HCEC 1CT (cell line): ENCODE results near the gene LRIG1.

Source experiments
- DNase-seq: peaks from one replicate; pipeline ENCODE4 v3.0.0-alpha.2; 2017

Gene LRIG1, protein sequence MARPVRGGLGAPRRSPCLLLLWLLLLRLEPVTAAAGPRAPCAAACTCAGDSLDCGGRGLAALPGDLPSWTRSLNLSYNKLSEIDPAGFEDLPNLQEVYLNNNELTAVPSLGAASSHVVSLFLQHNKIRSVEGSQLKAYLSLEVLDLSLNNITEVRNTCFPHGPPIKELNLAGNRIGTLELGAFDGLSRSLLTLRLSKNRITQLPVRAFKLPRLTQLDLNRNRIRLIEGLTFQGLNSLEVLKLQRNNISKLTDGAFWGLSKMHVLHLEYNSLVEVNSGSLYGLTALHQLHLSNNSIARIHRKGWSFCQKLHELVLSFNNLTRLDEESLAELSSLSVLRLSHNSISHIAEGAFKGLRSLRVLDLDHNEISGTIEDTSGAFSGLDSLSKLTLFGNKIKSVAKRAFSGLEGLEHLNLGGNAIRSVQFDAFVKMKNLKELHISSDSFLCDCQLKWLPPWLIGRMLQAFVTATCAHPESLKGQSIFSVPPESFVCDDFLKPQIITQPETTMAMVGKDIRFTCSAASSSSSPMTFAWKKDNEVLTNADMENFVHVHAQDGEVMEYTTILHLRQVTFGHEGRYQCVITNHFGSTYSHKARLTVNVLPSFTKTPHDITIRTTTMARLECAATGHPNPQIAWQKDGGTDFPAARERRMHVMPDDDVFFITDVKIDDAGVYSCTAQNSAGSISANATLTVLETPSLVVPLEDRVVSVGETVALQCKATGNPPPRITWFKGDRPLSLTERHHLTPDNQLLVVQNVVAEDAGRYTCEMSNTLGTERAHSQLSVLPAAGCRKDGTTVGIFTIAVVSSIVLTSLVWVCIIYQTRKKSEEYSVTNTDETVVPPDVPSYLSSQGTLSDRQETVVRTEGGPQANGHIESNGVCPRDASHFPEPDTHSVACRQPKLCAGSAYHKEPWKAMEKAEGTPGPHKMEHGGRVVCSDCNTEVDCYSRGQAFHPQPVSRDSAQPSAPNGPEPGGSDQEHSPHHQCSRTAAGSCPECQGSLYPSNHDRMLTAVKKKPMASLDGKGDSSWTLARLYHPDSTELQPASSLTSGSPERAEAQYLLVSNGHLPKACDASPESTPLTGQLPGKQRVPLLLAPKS

GRCh38 chr3:66500576-66501482 lies at the start of gene LRIG1:
Gene LRIG1 (minus strand): TSS chr3:66501022. CDS start chr3:66500407, 615 bp downstream.
- DNase-seq: peak; percentile 99

DNA sequence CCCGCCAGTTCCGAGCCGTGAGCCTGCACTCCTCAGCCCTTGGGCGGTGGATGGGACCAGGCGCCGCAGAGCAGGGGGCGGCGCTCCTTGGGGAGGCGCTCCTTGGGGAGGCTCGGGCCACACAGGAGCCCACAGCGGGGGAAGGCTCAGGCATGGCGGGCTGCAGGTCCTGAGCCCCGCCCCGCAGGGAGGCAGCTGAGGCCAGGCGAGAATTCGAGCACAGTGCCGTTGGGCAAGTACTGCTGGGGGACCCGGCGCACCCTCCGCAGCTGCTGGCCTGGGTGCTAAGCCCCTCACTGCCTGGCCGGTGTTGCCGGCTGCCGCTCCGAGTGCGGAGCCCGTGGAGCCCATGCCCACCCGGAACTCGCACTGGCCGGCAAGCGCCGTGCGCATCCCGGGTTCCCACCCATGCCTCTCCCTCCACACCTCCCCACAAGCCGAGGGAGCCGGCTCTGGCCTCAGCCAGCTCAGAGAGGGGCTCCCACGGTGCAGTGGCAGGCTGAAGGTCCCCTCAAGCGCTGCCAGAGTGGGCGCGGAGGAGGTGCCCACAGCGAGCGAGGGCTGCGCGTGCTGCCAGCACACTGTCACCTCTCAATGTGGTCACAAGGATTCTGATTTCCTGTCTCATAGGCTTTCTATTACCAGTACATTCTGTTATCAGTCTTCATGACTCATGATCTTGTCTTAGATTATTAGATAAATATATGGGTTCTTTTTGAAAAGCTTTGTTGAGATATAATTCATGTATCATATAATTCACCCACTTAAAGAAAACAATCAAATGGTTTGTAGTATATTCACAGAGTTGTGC lies 44.0 kb upstream of the LRIG1 start:
- DNase-seq: no peak

GRCh38 chr3:66542153-66542552 lies 41.3 kb upstream of the LRIG1 start:
- no peak for DNase-seq

DNA sequence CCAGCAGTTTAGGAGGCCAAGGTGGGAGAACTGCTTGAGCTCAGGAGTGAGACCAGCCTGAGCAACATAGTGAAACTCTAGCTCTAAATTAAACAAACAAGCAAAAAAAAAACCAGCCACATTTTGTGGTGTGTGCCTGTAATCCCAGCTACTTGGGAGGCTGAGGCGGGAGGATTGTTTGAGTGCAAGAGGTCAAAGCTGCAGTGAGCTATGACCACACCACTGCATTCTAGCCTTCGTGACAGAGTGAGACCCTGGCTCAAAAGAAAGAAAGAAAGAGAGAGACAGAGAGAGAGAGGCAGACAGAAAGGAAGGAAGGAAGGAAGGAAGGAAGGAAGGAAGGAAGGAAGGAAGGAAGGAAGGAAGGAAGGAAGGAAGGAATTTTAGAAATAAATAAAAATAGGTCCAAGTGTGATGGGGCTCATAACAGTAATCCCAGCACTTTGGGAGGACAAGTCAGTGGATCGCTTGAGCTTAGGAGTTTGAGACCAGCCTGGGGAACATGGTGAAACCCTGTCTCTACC lies 38.7 kb upstream of the LRIG1 start:
- no peak for DNase-seq

DNA sequence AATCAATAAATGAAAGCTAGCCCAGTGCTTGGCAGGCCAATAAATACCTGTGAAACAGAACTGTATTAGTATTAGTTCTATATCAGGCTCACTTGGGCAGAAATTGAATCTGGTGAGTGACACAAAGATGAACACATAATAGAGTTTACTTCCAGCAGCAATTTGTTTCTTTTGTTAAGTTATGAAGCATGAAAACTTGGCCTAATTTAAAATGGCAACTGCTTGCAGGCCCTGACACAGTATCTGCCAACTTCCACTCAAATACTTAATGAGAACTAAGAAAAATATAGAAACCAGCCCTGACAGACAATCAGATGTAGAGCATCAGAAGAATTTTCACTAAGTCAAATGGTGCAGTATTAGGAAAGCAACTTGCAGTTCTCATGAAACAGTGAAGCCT lies 37.6 kb upstream of the LRIG1 start:
- no peak for DNase-seq

DNA sequence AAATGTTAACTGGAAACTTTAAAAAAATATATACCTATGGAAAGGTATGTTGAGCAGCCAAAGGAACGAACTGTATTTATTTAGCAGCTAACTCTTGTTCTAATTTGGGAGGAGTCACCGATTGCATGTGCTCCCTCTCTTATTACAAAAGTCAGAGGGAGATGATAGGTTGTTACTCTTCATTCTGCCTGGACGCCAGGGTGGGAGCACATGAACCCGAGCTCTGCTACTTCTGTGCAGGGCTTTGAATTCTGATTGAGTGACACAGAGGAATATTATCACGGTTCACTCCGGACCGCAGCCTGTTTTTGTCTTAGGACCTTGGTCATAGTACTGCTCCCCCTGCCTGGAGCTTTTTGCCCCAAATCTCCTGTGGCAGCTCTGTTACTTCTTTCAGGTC lies 36.9 kb upstream of the LRIG1 start:
- DNase-seq: no peak

DNA sequence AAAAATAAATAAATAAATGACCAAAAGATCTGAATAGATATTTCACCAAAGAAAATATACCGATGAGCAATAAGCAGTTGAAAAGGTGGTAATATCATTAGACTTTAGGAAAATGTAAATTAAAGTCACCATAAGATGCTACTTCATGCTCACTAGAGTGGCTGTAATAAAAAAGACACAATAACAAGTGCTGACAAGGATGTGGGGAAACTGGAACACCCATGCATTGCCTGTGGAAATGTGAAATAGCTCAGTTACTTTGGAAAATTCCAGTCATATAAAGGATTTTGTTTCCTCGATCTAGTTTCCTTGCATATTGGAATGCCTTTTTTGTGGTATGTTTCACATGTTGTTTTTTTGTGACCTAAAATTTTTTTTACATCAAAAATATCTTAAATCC lies 36.0 kb upstream of the LRIG1 start:
- no peak for DNase-seq

GRCh38 chr3:66534304-66534845 lies 33.6 kb upstream of the LRIG1 start:
- no peak for DNase-seq

DNA sequence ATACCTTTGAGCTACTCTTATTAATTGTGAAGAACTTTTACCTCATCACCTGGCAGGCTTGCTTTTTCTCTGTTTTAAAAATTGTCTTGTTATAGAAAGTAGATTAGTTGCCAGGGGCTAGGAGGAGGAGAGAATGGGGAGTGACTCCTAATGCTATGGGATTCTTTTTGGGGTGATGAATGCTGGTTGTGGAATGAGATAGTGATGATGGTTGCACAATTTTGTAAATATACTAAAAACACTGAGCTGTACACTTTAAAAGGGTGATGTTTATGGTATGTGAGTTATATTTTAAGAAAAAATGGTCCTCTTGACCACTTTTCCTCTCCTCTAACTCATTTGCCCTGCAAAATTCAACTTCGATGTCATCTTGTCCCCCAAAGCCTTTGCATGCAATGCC lies 31.8 kb upstream of the LRIG1 start:
- no peak for DNase-seq

DNA sequence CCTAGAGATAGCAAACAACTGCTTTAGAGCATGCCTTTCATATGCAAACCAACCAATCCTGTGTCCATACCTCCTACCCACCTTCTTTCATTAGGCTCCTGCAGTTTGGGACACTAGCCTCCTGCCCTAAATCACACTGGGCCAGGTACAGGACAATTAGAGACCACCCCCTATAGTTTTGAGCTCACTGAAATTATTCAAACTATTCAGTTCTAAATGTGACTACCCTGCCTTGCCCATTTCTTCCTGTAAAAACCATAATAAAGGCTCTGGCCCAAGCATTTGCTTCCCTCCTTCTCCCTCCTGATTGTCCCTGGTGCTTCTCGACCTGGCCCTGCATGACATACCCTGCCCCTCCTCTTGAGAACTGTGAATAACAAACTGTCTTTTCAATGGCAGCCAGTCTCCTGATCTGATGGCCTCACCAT lies 31.4 kb upstream of the LRIG1 start:
- no peak for DNase-seq

DNA sequence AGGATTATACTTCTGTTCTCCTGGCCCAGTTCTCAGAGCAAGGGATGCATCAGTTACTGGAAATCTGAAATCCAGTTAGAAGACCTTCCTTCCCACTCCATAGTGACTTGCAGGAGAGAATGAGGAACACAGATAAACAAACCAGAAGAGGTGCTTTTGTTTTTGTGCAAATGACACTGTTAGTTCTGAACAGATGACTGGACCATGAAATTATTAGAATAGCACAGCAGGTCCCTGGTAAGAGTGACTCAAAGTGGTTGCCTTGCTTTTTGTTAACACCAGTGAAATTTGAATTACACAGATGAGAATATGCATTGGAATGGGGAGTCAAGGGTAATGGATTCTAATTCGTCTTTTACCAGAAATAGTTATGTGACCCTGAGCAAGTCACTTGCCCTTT lies 30.4 kb upstream of the LRIG1 start:
- DNase-seq: no peak

DNA sequence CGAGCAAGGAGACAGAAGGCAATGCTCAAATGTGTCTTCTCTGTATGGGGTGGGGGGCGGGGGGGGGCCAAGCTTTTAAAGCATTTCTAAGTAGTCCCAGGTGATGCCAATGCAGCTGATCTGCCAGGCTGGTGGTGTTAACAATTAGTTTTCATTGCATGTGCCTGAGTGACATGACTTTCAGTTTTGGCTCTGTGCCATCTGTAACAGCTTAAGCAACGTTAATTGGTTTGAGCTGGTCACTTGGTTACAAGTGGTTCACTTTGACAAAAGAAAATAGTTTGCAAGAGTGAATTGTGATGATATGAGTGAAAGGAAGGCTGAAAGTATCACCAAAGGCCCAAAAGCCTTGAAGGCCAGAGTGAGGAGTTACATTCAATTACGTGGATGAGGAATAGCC lies 26.4 kb upstream of the LRIG1 start:
- no peak for DNase-seq

- DNase-seq: no peak
Measured at GRCh38 chr3:66525771-66526170, 24.9 kb upstream of the LRIG1 start.

DNA sequence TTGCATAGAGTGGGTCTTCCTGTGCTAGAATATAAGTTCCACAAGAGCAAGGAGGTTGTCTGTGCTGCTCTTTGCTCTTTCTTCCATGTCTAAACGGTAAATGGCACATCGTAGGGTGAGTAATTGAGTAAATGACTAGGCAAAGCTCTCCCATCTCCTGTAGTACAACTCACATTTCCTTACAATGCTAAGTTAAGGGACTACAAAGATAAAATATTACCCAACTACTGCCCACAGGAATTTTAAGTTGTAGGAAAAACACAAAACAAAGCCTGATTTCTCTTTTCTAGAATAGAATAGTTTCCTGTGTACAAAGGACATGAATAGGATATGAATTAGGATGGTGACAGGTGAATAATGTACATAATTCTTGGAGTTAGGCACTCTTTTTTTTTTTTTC lies 19.9 kb upstream of the LRIG1 start:
- DNase-seq: no peak

DNA sequence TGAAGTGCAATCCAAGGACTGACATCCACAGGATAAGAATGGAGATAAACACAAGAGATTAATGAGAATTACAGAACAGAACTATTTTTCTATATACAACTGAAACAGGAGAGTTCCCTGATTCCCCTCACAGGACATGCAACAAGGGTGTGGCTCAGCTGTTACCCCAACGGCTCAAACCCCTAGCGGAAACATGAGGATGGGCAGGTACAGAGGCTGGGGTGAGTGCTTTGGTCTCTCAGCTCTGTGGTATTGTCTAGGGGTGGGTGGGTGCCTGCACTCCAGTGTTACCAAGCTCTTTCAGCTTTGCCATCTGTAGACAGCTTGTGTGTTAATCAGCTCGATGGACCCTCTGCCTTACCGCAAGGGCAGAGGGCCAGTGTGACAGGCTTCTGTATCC lies 17.8 kb upstream of the LRIG1 start:
- no peak for DNase-seq

- DNase-seq: no peak
Measured at GRCh38 chr3:66518126-66518525, 17.3 kb upstream of the LRIG1 start.

DNA sequence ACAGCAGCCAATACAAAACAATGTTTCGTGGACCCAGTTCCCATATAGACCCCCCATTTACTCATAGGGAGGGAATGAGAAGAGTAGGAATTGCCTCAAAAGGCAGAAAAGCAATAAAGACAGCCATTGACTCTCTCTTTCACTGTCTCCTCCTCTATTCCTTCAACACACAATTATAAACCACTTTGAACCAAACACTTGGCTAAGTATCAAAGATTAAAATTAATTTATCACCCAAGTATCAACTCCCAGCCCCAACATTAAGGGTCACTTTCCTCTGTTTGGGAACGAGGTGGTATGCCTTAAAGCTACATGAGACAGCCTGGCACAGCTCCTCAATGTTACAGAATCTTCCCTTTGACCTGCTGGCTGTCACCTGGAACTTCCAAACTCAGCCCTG lies 16.4 kb upstream of the LRIG1 start:
- no peak for DNase-seq

- DNase-seq: no peak
Measured at GRCh38 chr3:66508461-66508860, 7.6 kb upstream of the LRIG1 start.

- DNase-seq: no peak
Measured at GRCh38 chr3:66507423-66508260, 6.8 kb upstream of the LRIG1 start.

DNA sequence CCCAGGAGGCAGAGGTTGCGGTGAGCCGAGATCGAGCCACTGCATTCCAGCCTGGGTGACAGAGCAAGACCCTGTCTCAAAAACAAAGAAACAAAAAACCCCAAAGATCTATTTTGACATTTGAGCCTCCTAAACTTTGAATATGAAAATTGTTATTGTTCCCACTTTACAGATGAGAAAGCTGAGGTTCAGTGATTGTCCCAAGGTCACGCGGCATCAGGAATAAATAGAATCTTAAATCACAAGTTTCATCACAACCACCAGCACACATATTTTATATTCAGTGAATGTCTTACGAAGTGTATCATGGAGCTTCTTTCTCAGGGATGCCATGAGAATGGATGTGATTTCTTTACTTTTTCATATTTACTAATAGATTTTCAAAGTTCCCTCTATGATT lies 5.3 kb upstream of the LRIG1 start:
- DNase-seq: no peak
